Loucy (cell line): ENCODE measurements around the gene PLIN5.

Source experiments
- H2AFZ ChIP-seq: fragments of 200-600 bp; sonication (generic); 2 replicates; pipeline ENCODE4 v1.6.0; 2016; ENCODE audit warnings: antibody characterized with exemption, mild to moderate bottlenecking, low read length, moderate library complexity
- H3F3A ChIP-seq: fragments of 200-600 bp; 2 replicates; pipeline ENCODE4 v1.6.0; 2016; ENCODE audit warnings: antibody characterized with exemption, low read depth, mild to moderate bottlenecking
- H3K27me3 ChIP-seq: fragments of 200-600 bp; sonication (generic); 2 replicates; pipeline ENCODE4 v1.6.1; 2014; ENCODE audit warnings: low read length, mild to moderate bottlenecking; ENCODE audit not compliant: insufficient read depth, poor library complexity, severe bottlenecking
- H3K36me3 ChIP-seq: fragments of 200-600 bp; sonication (generic); 2 replicates; pipeline ENCODE4 v1.6.1; 2016; ENCODE audit warnings: low read length; ENCODE audit not compliant: insufficient read depth
- H3K4me1 ChIP-seq: fragments of 200-600 bp; sonication (generic); 2 replicates; pipeline ENCODE4 v1.5.1; 2014; ENCODE audit warnings: low read length, mild to moderate bottlenecking; ENCODE audit not compliant: insufficient read depth, poor library complexity, severe bottlenecking
- H3K4me2 ChIP-seq: fragments of 200-600 bp; sonication (generic); 2 replicates; pipeline ENCODE4 v1.6.0; 2014; ENCODE audit warnings: antibody characterized with exemption, low read length, low read depth, mild to moderate bottlenecking; ENCODE audit not compliant: poor library complexity, severe bottlenecking
- H3K4me3 ChIP-seq: fragments of 200-600 bp; sonication (generic); 2 replicates; pipeline ENCODE4 v1.5.1; 2014; ENCODE audit warnings: low read length, mild to moderate bottlenecking, mixed read lengths; ENCODE audit not compliant: poor library complexity, severe bottlenecking
- H3K79me2 ChIP-seq: fragments of 200-600 bp; sonication (generic); 2 replicates; pipeline ENCODE4 v1.6.1; 2014; ENCODE audit warnings: low read length; ENCODE audit not compliant: insufficient read depth
- H3K9ac ChIP-seq: fragments of 200-600 bp; sonication (generic); 2 replicates; pipeline ENCODE4 v1.6.0; 2014; ENCODE audit warnings: mild to moderate bottlenecking, low read depth, low read length, moderate library complexity; ENCODE audit not compliant: poor library complexity, severe bottlenecking
- H3K9me2 ChIP-seq: fragments of 200-600 bp; sonication (generic); replicated peaks from 2 replicates; pipeline ENCODE4 v1.6.1; 2016; ENCODE audit warnings: low read depth, low read length, mixed read lengths
- H3K9me3 ChIP-seq: fragments of 200-600 bp; sonication (generic); 2 replicates; pipeline ENCODE4 v1.6.1; 2014; ENCODE audit warnings: mild to moderate bottlenecking, antibody characterized with exemption, low read length, low read depth; ENCODE audit not compliant: insufficient read depth
- H4K20me1 ChIP-seq: fragments of 200-600 bp; sonication (generic); 2 replicates; pipeline ENCODE4 v1.6.0; 2014; ENCODE audit warnings: antibody characterized with exemption, low read length, mild to moderate bottlenecking; ENCODE audit not compliant: insufficient read depth, poor library complexity, severe bottlenecking
- EZH2phosphoT487 ChIP-seq: fragments of 200-600 bp; IDR thresholded peaks from 2 replicates; pipeline ENCODE4 v1.6.1; 2018; ENCODE audit warnings: antibody characterized with exemption, mild to moderate bottlenecking, moderate library complexity, borderline replicate concordance
- TF ChIP-seq, protein P1 (sequence below): fragments of 200-600 bp; sonication (generic); conservative IDR thresholded peaks from 2 replicates; pipeline ENCODE4 v1.5.1; 2014; ENCODE audit warnings: mild to moderate bottlenecking, antibody characterized with exemption, low read length

The PLIN5 gene

DNA sequence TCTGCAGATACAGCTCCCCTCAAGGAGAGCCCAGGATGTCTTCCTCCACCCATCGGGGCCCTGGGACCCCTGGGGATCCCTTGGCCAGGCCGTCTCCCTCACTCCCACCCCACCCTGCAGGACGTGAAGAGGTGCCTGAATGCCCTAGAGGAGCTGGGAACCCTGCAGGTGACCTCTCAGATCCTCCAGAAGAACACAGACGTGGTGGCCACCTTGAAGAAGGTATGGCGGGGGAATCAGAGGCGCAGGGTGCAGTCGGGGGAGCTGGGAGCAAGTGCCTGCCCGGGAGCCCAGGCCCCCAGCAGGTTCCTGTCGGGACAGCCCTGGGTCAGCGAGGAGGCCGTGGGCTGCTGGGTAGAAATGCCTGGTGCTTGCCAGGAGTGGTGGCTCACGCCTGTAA lies 36.3 kb downstream of the PLIN5 start:
- Histone ChIP-seq H2AFZ (no peak overlapping the region), H3K9ac (no peak overlapping the region), H3K9me3 (no peaks in the 10 kb centered on the region), H3K4me3 (no peak overlapping the region), H4K20me1 (no peaks in the 10 kb centered on the region), H3K79me2 (no peaks in the 10 kb centered on the region), H3F3A (no peaks in the 10 kb centered on the region), H3K27me3 (no peaks in the 10 kb centered on the region), H3K36me3 (peaks cover 40% of the 10 kb centered on the region; the same call in 1 of the 2 replicates), H3K4me2 (no peak overlapping the region), H3K4me1 (no peaks in the 10 kb centered on the region), H3K9me2 (no peaks in the 10 kb centered on the region)
- no peak for TF ChIP-seq EZH2phosphoT487
- TF ChIP-seq, protein P1, sequence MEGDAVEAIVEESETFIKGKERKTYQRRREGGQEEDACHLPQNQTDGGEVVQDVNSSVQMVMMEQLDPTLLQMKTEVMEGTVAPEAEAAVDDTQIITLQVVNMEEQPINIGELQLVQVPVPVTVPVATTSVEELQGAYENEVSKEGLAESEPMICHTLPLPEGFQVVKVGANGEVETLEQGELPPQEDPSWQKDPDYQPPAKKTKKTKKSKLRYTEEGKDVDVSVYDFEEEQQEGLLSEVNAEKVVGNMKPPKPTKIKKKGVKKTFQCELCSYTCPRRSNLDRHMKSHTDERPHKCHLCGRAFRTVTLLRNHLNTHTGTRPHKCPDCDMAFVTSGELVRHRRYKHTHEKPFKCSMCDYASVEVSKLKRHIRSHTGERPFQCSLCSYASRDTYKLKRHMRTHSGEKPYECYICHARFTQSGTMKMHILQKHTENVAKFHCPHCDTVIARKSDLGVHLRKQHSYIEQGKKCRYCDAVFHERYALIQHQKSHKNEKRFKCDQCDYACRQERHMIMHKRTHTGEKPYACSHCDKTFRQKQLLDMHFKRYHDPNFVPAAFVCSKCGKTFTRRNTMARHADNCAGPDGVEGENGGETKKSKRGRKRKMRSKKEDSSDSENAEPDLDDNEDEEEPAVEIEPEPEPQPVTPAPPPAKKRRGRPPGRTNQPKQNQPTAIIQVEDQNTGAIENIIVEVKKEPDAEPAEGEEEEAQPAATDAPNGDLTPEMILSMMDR, result no peak

DNA sequence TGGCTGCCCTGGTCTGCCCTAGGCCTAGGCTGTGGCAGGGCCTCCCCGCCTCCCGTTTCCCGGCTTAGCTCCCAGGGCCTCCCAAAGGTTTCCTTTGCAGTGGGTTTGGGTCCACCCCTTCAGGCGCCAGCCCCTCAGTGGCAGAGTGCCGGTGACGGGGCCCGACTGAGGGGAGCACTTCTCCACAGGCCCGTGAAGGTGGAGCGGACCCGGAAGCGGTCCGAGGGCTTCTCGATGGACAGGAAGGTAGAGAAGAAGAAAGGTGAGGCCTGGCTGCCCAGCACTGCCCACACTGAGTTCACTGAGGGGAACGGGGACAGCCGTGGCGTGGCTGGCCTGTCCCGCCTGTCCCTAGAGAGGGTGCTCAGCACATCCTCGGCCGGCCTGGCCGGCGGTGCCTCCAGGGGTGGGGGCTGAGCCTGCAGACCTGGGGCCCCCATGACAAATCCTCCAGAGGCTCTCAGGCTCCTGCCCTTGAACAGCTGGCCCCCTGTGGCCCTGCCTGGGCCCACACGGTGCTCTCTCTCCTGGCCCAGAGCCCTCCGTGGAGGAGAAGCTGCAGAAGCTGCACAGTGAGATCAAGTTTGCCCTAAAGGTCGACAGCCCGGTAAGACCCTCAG lies 37.1 kb downstream of the PLIN5 start:
- Histone ChIP-seq H3K79me2 (no peaks in the 10 kb centered on the region), H3K4me3 (no peak overlapping the region), H3K9me2 (no peaks in the 10 kb centered on the region), H3K4me1 (no peaks in the 10 kb centered on the region), H3K27me3 (no peaks in the 10 kb centered on the region), H3K9me3 (no peaks in the 10 kb centered on the region), H4K20me1 (no peaks in the 10 kb centered on the region), H3K9ac (no peak overlapping the region), H3F3A (no peaks in the 10 kb centered on the region), H2AFZ (no peak overlapping the region), H3K4me2 (no peak overlapping the region), H3K36me3 (peaks cover 47% of the 10 kb centered on the region; the same call in 1 of the 2 replicates)
- TF ChIP-seq EZH2phosphoT487, result no peak
- TF ChIP-seq, protein P1, result no peak

DNA sequence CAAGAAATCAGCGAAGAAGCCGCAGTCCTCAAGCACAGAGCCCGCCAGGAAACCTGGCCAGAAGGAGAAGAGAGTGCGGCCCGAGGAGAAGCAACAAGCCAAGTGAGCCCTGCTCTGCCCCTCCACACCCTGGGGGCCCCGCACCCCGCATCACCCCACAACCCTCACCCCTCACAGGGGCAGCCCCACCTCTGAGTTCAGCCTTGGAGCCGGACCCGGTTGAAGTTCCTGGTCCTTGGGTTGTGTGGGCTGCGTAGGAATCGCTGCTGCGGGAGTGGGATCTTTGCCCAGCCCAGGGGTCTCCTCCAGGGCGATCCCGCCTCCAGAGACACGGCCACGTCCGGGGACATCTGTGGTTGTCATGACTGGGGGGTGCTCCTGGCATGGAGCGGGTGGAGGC lies 38.7 kb downstream of the PLIN5 start:
- H3K4me1 ChIP-seq, result no peaks in the 10 kb centered on the region
- TF ChIP-seq EZH2phosphoT487, result no peak
- TF ChIP-seq, protein P1, result no peak

More for the DNA sequence above, 38.7 kb downstream of the PLIN5 start:
- Histone ChIP-seq H4K20me1 (no peaks in the 10 kb centered on the region), H2AFZ (no peak overlapping the region), H3K4me3 (no peak overlapping the region), H3K9me3 (no peaks in the 10 kb centered on the region), H3F3A (no peaks in the 10 kb centered on the region), H3K27me3 (no peaks in the 10 kb centered on the region), H3K36me3 (peaks cover 54% of the 10 kb centered on the region; the same call in 1 of the 2 replicates), H3K9me2 (no peaks in the 10 kb centered on the region), H3K79me2 (no peaks in the 10 kb centered on the region), H3K4me2 (no peak overlapping the region), H3K9ac (no peak overlapping the region)
